ENCODE data around the gene EVA1C. TPM values are rescaled to one million over a fixed set of nuclear protein-coding genes. Genes with fewer than 3 reads are reported as not detected.
"Not testable (repeated sequence)": the region's sequence is repeated elsewhere in the genome, so short reads cannot be mapped to it uniquely, and the experiment has no call there.

Gene EVA1C
- total RNA-seq, 3 donors from 2014 or later (not counting 1 experiment from before 2014, with no cell fraction given): 14.7 to 27.8 (median 15.8) TPM

DNA sequence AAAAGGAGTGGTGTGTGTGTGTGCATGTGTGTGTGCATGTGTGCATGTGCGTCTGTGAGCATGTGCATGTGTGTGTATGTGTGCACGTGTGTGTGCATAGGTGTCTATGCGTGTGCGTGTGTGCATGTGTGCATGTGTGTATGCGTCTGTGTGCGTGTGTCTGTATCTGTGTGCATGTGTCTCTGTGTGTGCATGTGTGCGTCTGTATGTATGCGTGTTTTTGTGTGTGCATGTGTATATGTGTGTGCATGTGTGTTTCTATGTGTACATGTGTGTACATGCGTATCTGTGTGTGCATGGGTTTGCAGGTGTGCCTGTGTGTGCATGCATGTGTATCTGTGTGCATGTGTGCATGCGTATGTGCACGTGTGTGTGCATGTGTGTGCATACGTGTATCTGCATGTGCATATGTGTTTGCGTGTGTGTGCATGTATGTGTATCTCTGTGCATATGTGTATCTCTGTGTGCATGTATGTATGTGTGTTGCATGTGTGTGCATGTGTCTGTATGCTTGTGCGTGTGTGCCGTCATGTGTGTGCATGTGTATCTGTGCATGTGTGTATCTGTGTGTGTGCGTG is 94.9 kb downstream of the EVA1C start:
- Mint-ChIP-seq H3K27ac (peak overlapping the region in 1 of 2 donors; percentile 0), H3K27me3 (ENCODE audit: low read depth in 2 of 2) (no peaks in the 10 kb centered on the region), H3K4me3 (no peak overlapping the region), H3K36me3 (no peaks in the 10 kb centered on the region), H3K9me3 (no peaks in the 10 kb centered on the region), H3K4me1 (peaks cover 7 to 10% of the 10 kb centered on the region in 2 donors)
- 93% methylated on average over 16 of the region's 16 CpGs for WGBS (ENCODE audit: insufficient coverage)
- intact Hi-C loops (cut with micrococcal nuclease): no loop called here
- Histone ChIP-seq H3K27me3 (ENCODE audit: control insufficient read depth, insufficient read depth, low read length) (no peaks in the 10 kb centered on the region), H3K4me3 (ENCODE audit: low read length) (no peak overlapping the region), H3K27ac (ENCODE audit: low read length) (no peak overlapping the region), H3K36me3 (ENCODE audit: control insufficient read depth, insufficient read depth, low read length) (peaks cover 9% of the 10 kb centered on the region), H3K4me1 (ENCODE audit: control insufficient read depth, insufficient read depth, low read length) (no peaks in the 10 kb centered on the region), H3K9me3 (ENCODE audit: control insufficient read depth, insufficient read depth, low read length) (no peaks in the 10 kb centered on the region)
- ATAC-seq (peak in 1 of 3 donors; percentile 39), DNase-seq (no peak)
- TF ChIP-seq, protein P1, sequence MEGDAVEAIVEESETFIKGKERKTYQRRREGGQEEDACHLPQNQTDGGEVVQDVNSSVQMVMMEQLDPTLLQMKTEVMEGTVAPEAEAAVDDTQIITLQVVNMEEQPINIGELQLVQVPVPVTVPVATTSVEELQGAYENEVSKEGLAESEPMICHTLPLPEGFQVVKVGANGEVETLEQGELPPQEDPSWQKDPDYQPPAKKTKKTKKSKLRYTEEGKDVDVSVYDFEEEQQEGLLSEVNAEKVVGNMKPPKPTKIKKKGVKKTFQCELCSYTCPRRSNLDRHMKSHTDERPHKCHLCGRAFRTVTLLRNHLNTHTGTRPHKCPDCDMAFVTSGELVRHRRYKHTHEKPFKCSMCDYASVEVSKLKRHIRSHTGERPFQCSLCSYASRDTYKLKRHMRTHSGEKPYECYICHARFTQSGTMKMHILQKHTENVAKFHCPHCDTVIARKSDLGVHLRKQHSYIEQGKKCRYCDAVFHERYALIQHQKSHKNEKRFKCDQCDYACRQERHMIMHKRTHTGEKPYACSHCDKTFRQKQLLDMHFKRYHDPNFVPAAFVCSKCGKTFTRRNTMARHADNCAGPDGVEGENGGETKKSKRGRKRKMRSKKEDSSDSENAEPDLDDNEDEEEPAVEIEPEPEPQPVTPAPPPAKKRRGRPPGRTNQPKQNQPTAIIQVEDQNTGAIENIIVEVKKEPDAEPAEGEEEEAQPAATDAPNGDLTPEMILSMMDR (IDR thresholded peaks at IDR 0.05): no peak

DNA sequence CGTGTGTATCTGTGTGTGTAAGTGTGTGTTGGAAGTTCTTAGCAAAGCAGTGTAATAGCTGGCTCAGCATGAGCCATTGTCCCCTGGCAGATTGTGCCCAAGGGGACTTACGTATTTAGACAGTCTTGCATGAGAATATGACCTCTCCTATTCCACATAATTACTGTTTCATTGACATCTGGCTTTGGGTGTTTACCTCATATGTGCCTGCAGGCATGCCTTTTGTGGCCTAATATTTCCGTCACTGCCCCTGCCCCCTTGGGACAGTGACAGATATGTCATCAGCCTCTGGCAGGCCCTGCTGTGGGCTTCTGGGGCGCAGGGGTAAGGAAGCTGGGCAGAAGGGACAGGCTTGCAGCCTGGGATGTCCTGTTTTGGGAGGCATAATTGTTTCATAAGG is 95.5 kb downstream of the EVA1C start:
- H3K9me3 ChIP-seq (ENCODE audit: control insufficient read depth, insufficient read depth, low read length); H3K27me3 Mint-ChIP-seq (ENCODE audit: low read depth in 2 of 2); H3K27ac ChIP-seq (ENCODE audit: low read length); H3K36me3 ChIP-seq (ENCODE audit: control insufficient read depth, insufficient read depth, low read length); H3K9me3 Mint-ChIP-seq; H3K36me3 Mint-ChIP-seq; ATAC-seq; H3K4me1 ChIP-seq (ENCODE audit: control insufficient read depth, insufficient read depth, low read length); DNase-seq; H3K4me3 Mint-ChIP-seq; H3K4me3 ChIP-seq (ENCODE audit: low read length); H3K4me1 Mint-ChIP-seq; H3K27me3 ChIP-seq (ENCODE audit: control insufficient read depth, insufficient read depth, low read length); intact Hi-C loops (cut with micrococcal nuclease): not testable (repeated sequence)
- 87% methylated on average over 4 of the region's 4 CpGs for WGBS (ENCODE audit: insufficient coverage)
- peak overlapping the region in 1 of 2 donors; percentile 0 for H3K27ac Mint-ChIP-seq

DNA sequence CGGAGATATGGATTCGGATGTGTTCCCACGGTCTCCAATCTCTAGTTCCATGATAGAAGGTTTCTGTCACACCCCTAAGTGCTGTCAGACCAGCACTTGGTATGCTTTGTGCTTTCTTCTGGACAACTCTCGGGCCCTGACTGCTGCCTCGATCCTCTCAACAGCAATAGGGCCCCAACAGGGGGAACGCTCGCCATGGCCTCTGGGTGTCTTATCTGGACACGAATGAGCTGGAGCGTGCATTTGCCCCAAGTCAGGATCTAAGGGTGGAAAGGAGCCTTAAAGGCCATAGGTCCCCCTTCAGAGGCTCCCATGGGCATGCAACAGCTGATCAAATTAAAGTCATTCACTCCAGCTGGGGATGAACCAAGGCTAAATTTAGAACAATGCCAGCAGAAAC is 96.1 kb downstream of the EVA1C start:
- Mint-ChIP-seq H3K36me3 (no peaks in the 10 kb centered on the region), H3K4me3 (no peak overlapping the region), H3K4me1 (peaks cover 7 to 10% of the 10 kb centered on the region in 2 donors), H3K27ac (no peak overlapping the region), H3K9me3 (no peaks in the 10 kb centered on the region), H3K27me3 (ENCODE audit: low read depth in 2 of 2) (no peaks in the 10 kb centered on the region)
- Histone ChIP-seq H3K36me3 (ENCODE audit: control insufficient read depth, insufficient read depth, low read length) (peaks cover 9% of the 10 kb centered on the region), H3K4me1 (ENCODE audit: control insufficient read depth, insufficient read depth, low read length) (no peaks in the 10 kb centered on the region), H3K27ac (ENCODE audit: low read length) (no peak overlapping the region), H3K4me3 (ENCODE audit: low read length) (no peak overlapping the region), H3K9me3 (ENCODE audit: control insufficient read depth, insufficient read depth, low read length) (no peaks in the 10 kb centered on the region), H3K27me3 (ENCODE audit: control insufficient read depth, insufficient read depth, low read length) (no peaks in the 10 kb centered on the region)
- no peak for DNase-seq
- WGBS (ENCODE audit: insufficient coverage): 96% methylated on average over 9 of the region's 9 CpGs
- intact Hi-C loops (cut with micrococcal nuclease): no loop called here
- TF ChIP-seq, protein P1 (IDR thresholded peaks at IDR 0.05): no peak
- ATAC-seq: no peak

DNA sequence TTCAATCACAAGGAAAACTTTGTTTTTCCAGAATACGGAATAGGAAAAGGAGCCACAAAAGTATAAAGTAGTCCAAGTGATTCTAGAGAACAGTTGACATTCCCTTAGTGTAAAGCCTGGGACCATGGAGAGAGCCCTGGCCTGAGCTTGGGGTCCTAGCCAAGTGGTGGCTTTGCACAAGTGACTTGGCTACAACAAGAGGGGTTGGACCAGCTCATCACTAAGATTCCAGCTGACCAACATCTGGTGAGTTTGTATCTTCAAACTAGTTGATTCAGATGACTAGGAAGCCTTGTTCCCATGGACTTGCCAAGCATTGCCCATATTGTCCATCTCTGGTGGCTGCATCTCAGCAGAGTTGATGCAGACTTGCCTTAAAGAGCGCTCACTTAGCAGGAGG is 96.5 kb downstream of the EVA1C start:
- H3K4me3 Mint-ChIP-seq; H3K4me1 Mint-ChIP-seq; H3K27me3 ChIP-seq (ENCODE audit: control insufficient read depth, insufficient read depth, low read length); H3K27ac Mint-ChIP-seq; DNase-seq; H3K9me3 ChIP-seq (ENCODE audit: control insufficient read depth, insufficient read depth, low read length); H3K27me3 Mint-ChIP-seq (ENCODE audit: low read depth in 2 of 2); H3K36me3 ChIP-seq (ENCODE audit: control insufficient read depth, insufficient read depth, low read length); ATAC-seq; H3K4me3 ChIP-seq (ENCODE audit: low read length); H3K9me3 Mint-ChIP-seq; H3K27ac ChIP-seq (ENCODE audit: low read length); H3K36me3 Mint-ChIP-seq; H3K4me1 ChIP-seq (ENCODE audit: control insufficient read depth, insufficient read depth, low read length); intact Hi-C loops (cut with micrococcal nuclease): not testable (repeated sequence)
- 92% methylated on average over 2 of the region's 2 CpGs for WGBS (ENCODE audit: insufficient coverage)

Measured in natural killer cell (primary cell).